Mesenchymal stem cell (in vitro differentiated cells and primary cell): ENCODE measurements around the gene LRCH4.

Source experiments
- DNase-seq: peaks from one replicate; pipeline ENCODE4 v3.0.0-alpha.2; 2013
- H2AFZ ChIP-seq: one replicate; pipeline ENCODE4 v1.6.1; 2013; ENCODE audit warnings: low read depth, mild to moderate bottlenecking, control low read depth, inconsistent platforms, low read length, moderate library complexity
- H2AK5ac ChIP-seq: 2 replicates; pipeline ENCODE4 v1.6.1; 2013; ENCODE audit warnings: low read length, moderate library complexity, mild to moderate bottlenecking, inconsistent platforms; ENCODE audit not compliant: severe bottlenecking
- H2BK120ac ChIP-seq: one replicate; pipeline ENCODE4 v1.6.1; 2013; ENCODE audit warnings: low read depth, mild to moderate bottlenecking, inconsistent platforms, low read length, moderate library complexity
- H2BK12ac ChIP-seq, 2 experiments: one replicate each; pipeline ENCODE4 v1.6.1; 2013; ENCODE audit warnings: inconsistent platforms in 2 of 2, low read length in 2 of 2, mild to moderate bottlenecking in 2 of 2, moderate library complexity in 2 of 2, control low read depth in 1 of 2
- H2BK15ac ChIP-seq: one replicate; pipeline ENCODE4 v1.6.1; 2013; ENCODE audit warnings: mild to moderate bottlenecking, low read depth, inconsistent platforms; ENCODE audit not compliant: poor library complexity, severe bottlenecking
- H2BK5ac ChIP-seq: 2 replicates; pipeline ENCODE4 v1.6.1; 2013; ENCODE audit warnings: low read depth, mild to moderate bottlenecking, low read length, control low read depth, inconsistent platforms; ENCODE audit not compliant: poor library complexity, severe bottlenecking
- H3K14ac ChIP-seq, 2 experiments: one replicate each; pipeline ENCODE4 v1.6.1; 2013; ENCODE audit warnings: inconsistent platforms in 2 of 2, low read length in 2 of 2, control low read depth in 1 of 2, mild to moderate bottlenecking in 1 of 2, moderate library complexity in 1 of 2
- H3K18ac ChIP-seq, 2 experiments: one replicate each; pipeline ENCODE4 v1.6.1; 2013; ENCODE audit warnings: inconsistent platforms in 2 of 2, low read length in 2 of 2, control low read depth in 1 of 2, low read depth in 1 of 2, mild to moderate bottlenecking in 1 of 2
- H3K23ac ChIP-seq, 2 experiments: one replicate each; pipeline ENCODE4 v1.6.1; 2013; ENCODE audit warnings: inconsistent platforms in 2 of 2, low read length in 2 of 2, mild to moderate bottlenecking in 2 of 2, moderate library complexity in 2 of 2, control low read depth in 1 of 2
- H3K27ac ChIP-seq: 2 replicates; pipeline ENCODE4 v1.5.1; 2013; ENCODE audit warnings: mild to moderate bottlenecking, moderate library complexity, low read length, control low read depth, inconsistent platforms; ENCODE audit not compliant: poor library complexity, severe bottlenecking
- H3K27me3 ChIP-seq, 2 experiments: 2 replicates each; pipeline versions ENCODE4 v1.6.1 to v1.7.0; 2013; ENCODE audit warnings: low read length in 2 of 2, mild to moderate bottlenecking in 2 of 2, moderate library complexity in 2 of 2, control low read depth in 1 of 2, inconsistent platforms in 1 of 2; ENCODE audit not compliant: control insufficient read depth in 1 of 2, insufficient read depth in 1 of 2
- H3K36me3 ChIP-seq, 2 experiments: 2 replicates each; pipeline versions ENCODE4 v1.6.1 to v1.7.0; 2013; ENCODE audit warnings: low read length in 2 of 2, control low read depth in 1 of 2, inconsistent platforms in 1 of 2, low read depth in 1 of 2, mild to moderate bottlenecking in 1 of 2; ENCODE audit not compliant: insufficient read depth in 2 of 2, control insufficient read depth in 1 of 2
- H3K4ac ChIP-seq, 2 experiments: one replicate each; pipeline ENCODE4 v1.6.1; 2013; ENCODE audit warnings: inconsistent platforms in 2 of 2, low read length in 2 of 2, mild to moderate bottlenecking in 2 of 2, moderate library complexity in 2 of 2, control low read depth in 1 of 2, low read depth in 1 of 2
- H3K4me1 ChIP-seq: 2 replicates; pipeline ENCODE4 v1.6.1; 2013; ENCODE audit warnings: low read depth, low read length, control low read depth; ENCODE audit not compliant: control insufficient read depth, insufficient read depth
- H3K4me2 ChIP-seq: 2 replicates; pipeline ENCODE4 v1.6.1; 2013; ENCODE audit warnings: low read length, mild to moderate bottlenecking, inconsistent platforms; ENCODE audit not compliant: poor library complexity, severe bottlenecking
- H3K4me3 ChIP-seq, 2 experiments: 2 replicates each; pipeline versions ENCODE4 v1.5.1 to v1.7.0; 2013; ENCODE audit warnings: low read length in 2 of 2, mild to moderate bottlenecking in 2 of 2, control low read depth in 1 of 2, low read depth in 1 of 2; ENCODE audit not compliant: insufficient read depth in 1 of 2
- H3K79me1 ChIP-seq: replicated peaks from 2 replicates; pipeline ENCODE4 v1.6.1; 2013; ENCODE audit warnings: mild to moderate bottlenecking, control low read depth, low read length, inconsistent platforms; ENCODE audit not compliant: poor library complexity, severe bottlenecking
- H3K9ac ChIP-seq: 2 replicates; pipeline ENCODE4 v1.7.0; 2013; ENCODE audit warnings: mild to moderate bottlenecking, low read length, moderate library complexity
- H3K9me3 ChIP-seq: 2 replicates; pipeline ENCODE4 v1.7.0; 2013; ENCODE audit warnings: mild to moderate bottlenecking, low read length; ENCODE audit not compliant: control insufficient read depth
- H4K8ac ChIP-seq: one replicate; pipeline ENCODE4 v1.6.1; 2013; ENCODE audit warnings: inconsistent platforms, mild to moderate bottlenecking, low read length, moderate library complexity
- H4K91ac ChIP-seq: one replicate; pipeline ENCODE4 v1.6.1; 2013; ENCODE audit warnings: mild to moderate bottlenecking, low read length, inconsistent platforms
- WGBS: methylation state at CpG from one replicate; pipeline ENCODE4 v1.1.7; 2013; ENCODE audit warnings: mixed read lengths; 5-methylcytosine and 5-hydroxymethylcytosine counted together

LRCH4 gene

DNA sequence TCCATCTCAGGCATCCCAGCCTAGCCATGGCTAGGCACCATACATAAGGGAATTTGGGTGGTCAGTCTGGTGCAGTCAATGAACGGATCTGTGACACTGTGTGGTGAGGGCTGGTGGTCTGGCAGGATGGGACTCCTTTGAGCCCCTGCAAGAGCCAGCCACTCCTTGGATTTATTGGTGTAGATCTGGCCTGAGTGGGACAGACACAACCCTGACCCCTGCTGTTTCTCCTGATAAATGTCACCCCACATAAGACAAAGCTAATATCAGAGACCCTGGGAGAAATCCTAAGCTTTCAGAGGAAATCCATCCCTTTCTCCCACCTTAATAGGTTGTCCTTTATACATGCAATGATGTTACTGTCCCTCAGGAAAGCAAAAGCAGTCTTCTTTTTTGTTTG is 2.5 kb upstream of the LRCH4 start:
- Histone ChIP-seq H3K18ac (no peak overlapping the region), H4K91ac (no peak overlapping the region), H2AK5ac (no peak overlapping the region), H3K23ac (no peak overlapping the region), H3K9ac (no peak overlapping the region), H4K8ac (no peak overlapping the region), H3K4me3 (no peak overlapping the region), H2BK15ac (no peak overlapping the region), H3K27me3 (peaks cover 0 to 16% of the 10 kb centered on the region in 2 experiments), H3K4ac (no peak overlapping the region), H3K4me1 (peaks cover 13% of the 10 kb centered on the region), H2AFZ (no peak overlapping the region), H3K14ac (no peak overlapping the region), H3K36me3 (no peaks in the 10 kb centered on the region), H3K79me1 (no peaks in the 10 kb centered on the region), H2BK12ac (no peak overlapping the region), H2BK120ac (no peak overlapping the region), H3K4me2 (no peak overlapping the region), H3K27ac (no peak overlapping the region), H2BK5ac (no peak overlapping the region), H3K9me3 (no peaks in the 10 kb centered on the region)
- WGBS: 67% methylated on average over 1 of the region's 1 CpG
- peak; percentile 51 for DNase-seq

DNA sequence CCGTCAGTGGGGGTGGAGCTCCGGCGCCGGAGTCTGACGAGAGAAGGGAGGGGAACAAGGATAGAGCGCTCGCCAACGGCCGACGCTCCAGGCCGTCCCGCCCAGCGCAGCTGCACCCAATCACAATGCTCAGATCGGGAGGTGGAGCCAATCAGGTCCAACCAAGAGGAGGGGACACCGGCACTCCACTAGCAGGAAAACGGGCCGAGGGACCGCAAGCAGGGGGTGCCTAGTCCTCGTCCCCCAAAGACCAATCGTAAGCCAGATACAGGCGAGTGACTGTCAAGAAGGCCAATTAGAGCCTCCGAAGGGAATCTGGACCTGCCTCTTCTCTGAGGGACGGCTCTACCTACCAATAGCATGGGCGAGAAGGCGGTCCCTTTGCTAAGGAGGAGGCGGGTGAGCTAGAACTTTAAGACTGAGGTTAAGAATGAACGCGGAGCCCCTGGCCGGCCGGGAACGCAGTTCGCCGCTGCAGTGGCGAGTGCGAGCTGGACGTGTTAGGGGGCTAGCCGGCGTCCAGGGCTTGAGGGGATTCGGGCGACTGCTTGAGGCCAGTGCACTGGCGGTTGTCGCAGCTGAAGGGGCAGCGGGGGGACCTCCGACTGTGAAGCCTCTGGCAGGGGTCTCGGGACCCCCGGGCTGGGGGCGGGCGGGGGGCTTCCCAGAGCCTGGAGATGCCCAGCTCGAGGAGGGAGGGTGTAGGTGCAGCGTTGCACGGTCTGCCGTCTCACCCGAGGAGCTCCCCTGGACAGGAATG is 517 bp upstream of the LRCH4 start, which contains the start of gene FBXO24:
Gene FBXO24 (plus strand): TSS at position 63 of the 760 bp plus-strand sequence. CDS start 298 bp downstream, at position 361.
- H3K27me3 ChIP-seq: peaks cover 0 to 16% of the 10 kb centered on the region in 2 experiments
- H3K4me1 ChIP-seq: peaks cover 29% of the 10 kb centered on the region
- H3K36me3 ChIP-seq: peaks cover 12 to 17% of the 10 kb centered on the region in 2 experiments
- peak within 1 kb of the TSS; percentile 92 for H2BK15ac ChIP-seq
- H2BK120ac ChIP-seq: peak within 1 kb of the TSS; percentile 82
- H3K9ac ChIP-seq: peak within 1 kb of the TSS; percentile 95
- DNase-seq: peak; percentile 100
- no peak within 1 kb of the TSS for H2AK5ac ChIP-seq
- peak within 1 kb of the TSS; percentile 96 to 99 for H3K4me3 ChIP-seq
- H3K14ac ChIP-seq: peak within 1 kb of the TSS; percentile 37 to 99
- H3K79me1 ChIP-seq: peaks cover 7% of the 10 kb centered on the region
- peak within 1 kb of the TSS; percentile 67 for H2AFZ ChIP-seq
- H2BK12ac ChIP-seq: peak within 1 kb of the TSS; percentile 29 to 44
- peak within 1 kb of the TSS in 1 of 2 experiments; percentile 80 for H3K23ac ChIP-seq
- H2BK5ac ChIP-seq: peak within 1 kb of the TSS; percentile 92
- no peaks in the 10 kb centered on the region for H3K9me3 ChIP-seq
- peak within 1 kb of the TSS; percentile 90 for H3K4me2 ChIP-seq
- H3K4ac ChIP-seq: peak within 1 kb of the TSS; percentile 93 to 96
- H4K91ac ChIP-seq: peak within 1 kb of the TSS; percentile 98
- peak within 1 kb of the TSS; percentile 82 for H4K8ac ChIP-seq
- WGBS: under 1% methylated on average over 53 of the region's 53 CpGs
- peak within 1 kb of the TSS; percentile 96 for H3K27ac ChIP-seq
- peak within 1 kb of the TSS; percentile 97 for H3K18ac ChIP-seq

DNA sequence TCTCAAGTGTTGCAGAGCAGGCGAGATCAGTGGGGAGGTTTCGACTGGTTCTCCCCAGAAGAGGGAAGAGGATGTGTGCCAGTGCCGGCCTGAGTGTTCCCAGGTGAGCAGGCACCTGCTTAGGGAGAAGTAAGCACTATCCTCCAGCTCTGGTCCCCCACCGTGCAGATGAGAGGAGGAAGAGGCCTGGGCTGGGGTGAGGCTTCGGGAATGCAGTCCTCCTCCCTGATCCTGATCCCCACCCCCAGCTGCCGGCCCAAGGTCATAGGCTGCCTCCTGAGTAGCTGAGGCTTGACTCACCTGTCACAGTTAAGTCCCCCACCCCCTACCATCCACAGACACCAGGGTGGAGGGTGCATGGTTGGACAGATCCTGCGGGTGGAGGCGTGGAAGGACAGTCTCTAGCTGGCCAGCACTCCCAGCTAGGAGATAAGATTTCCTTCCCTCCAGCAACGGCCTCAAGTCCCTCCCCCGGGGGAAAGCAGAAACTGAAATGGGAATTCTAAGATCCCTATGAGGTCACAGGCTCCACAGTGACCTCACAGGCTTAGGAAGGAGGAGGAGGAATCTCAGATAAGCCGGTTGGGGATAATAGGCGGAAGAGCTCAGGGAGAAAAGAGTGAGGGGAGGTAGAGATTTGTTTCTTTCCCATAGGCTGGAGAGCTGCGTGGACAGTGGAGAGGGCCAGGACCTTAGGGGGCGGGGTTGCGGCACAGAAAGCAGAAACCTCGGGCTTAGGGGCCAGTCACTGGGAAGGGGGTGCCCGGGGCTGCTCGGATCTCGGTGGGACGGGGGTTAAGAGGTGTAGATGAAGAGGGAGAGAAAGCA is 1.0 kb downstream of the LRCH4 start:
- H3K4me3 ChIP-seq: peak overlapping the region; percentile 96 to 99
- peak overlapping the region in 1 of 2 experiments; percentile 79 for H3K23ac ChIP-seq
- peaks cover 12% of the 10 kb centered on the region for H3K79me1 ChIP-seq

More for the DNA sequence above, 1.0 kb downstream of the LRCH4 start:
- H3K14ac ChIP-seq: peak overlapping the region in 1 of 2 experiments; percentile 64
- H3K9me3 ChIP-seq: no peaks in the 10 kb centered on the region
- peak overlapping the region; percentile 90 for H3K4me2 ChIP-seq
- peak overlapping the region; percentile 90 to 96 for H3K4ac ChIP-seq
- H4K91ac ChIP-seq: peak overlapping the region; percentile 92
- H3K27ac ChIP-seq: peak overlapping the region; percentile 96
- H3K18ac ChIP-seq: peak overlapping the region; percentile 88 to 97
- H2BK5ac ChIP-seq: no peak overlapping the region
- peak overlapping the region; percentile 91 for H2BK120ac ChIP-seq
- peaks cover 0 to 7% of the 10 kb centered on the region in 2 experiments for H3K27me3 ChIP-seq
- H2AFZ ChIP-seq: no peak overlapping the region
- H2AK5ac ChIP-seq: no peak overlapping the region
- peak overlapping the region; percentile 95 for H3K9ac ChIP-seq
- peaks cover 29% of the 10 kb centered on the region for H3K4me1 ChIP-seq
- H2BK15ac ChIP-seq: peak overlapping the region; percentile 67
- peaks cover 28 to 32% of the 10 kb centered on the region in 2 experiments for H3K36me3 ChIP-seq
- H4K8ac ChIP-seq: peak overlapping the region; percentile 91
- 2% methylated on average over 16 of the region's 20 CpGs for WGBS
- DNase-seq: peak; percentile 98
- peak overlapping the region; percentile 81 to 95 for H2BK12ac ChIP-seq
